Lower lobe of right lung (tissue), 2 donors: ENCODE measurements around the gene SLC8A3. TPM values are rescaled to one million over a fixed set of nuclear protein-coding genes. Genes with fewer than 3 reads are reported as not detected.

Experiments
- ATAC-seq, 2 donors: fragments of 200-7000 bp; cut with Tn5 transposase; one replicate each; pipeline ENCODE4 v1.9.1; 2020 to 2022; ENCODE audit warnings: mild to moderate bottlenecking in 2 of 2, moderate library complexity in 2 of 2
- DNase-seq: peaks from one replicate; pipeline ENCODE4 v3.0.0-alpha.2; 2020
- H3K27ac ChIP-seq: fragments of 200-600 bp; one replicate; pipeline ENCODE4 v1.8.0; 2022
- H3K27me3 ChIP-seq: fragments of 200-600 bp; one replicate; pipeline ENCODE4 v1.8.0; 2022; ENCODE audit warnings: low read depth
- H3K36me3 ChIP-seq: fragments of 200-600 bp; one replicate; pipeline ENCODE4 v1.8.0; 2022; ENCODE audit warnings: mild to moderate bottlenecking
- H3K4me1 ChIP-seq: fragments of 200-600 bp; one replicate; pipeline ENCODE4 v1.8.0; 2022
- H3K4me3 ChIP-seq: fragments of 200-600 bp; one replicate; pipeline ENCODE4 v1.8.0; 2022; ENCODE audit warnings: mild to moderate bottlenecking
- H3K9me3 ChIP-seq: fragments of 200-600 bp; one replicate; pipeline ENCODE4 v1.8.0; 2022
- CTCF ChIP-seq: fragments of 200-600 bp; IDR thresholded peaks from one replicate; pipeline ENCODE4 v1.8.0; 2022; ENCODE audit warnings: antibody characterized with exemption, mild to moderate bottlenecking
- intact Hi-C: fragments of 100-400 bp; cut with DNase I; formaldehyde crosslinking; loops from one replicate; pipeline ENCODE4 v1.11.0; 2022
- total RNA-seq: library from RNA; stranded (reverse); fragmentation: NEBNext Ultra II Directional; extraction: Animal tissue kit (Norgen Biotek cat#: 25700); gene quantifications from one replicate; pipeline ENCODE4 v1.2.1, GENCODE V29; 2021
- donor health status: DM: no; HTN: yes; CAD: no; lungs with severe emphysema.

Gene SLC8A3
- total RNA-seq, 1 donor from 2014 or later: 1.9 TPM

GRCh38 chr14:70098250-70098809 is 90.4 kb downstream of the SLC8A3 start:
- H3K4me1 ChIP-seq: peaks cover 13% of the 10 kb centered on the region
- H3K9me3 ChIP-seq: no peaks in the 10 kb centered on the region
- DNase-seq (no peak), ATAC-seq (peak; percentile 16 to 25)
- TF ChIP-seq CTCF: no peak
- intact Hi-C loops: no loop called here
- H3K27ac ChIP-seq: no peak overlapping the region
- no peak overlapping the region for H3K4me3 ChIP-seq
- H3K27me3 ChIP-seq: peaks cover 76% of the 10 kb centered on the region
- no peaks in the 10 kb centered on the region for H3K36me3 ChIP-seq

DNA sequence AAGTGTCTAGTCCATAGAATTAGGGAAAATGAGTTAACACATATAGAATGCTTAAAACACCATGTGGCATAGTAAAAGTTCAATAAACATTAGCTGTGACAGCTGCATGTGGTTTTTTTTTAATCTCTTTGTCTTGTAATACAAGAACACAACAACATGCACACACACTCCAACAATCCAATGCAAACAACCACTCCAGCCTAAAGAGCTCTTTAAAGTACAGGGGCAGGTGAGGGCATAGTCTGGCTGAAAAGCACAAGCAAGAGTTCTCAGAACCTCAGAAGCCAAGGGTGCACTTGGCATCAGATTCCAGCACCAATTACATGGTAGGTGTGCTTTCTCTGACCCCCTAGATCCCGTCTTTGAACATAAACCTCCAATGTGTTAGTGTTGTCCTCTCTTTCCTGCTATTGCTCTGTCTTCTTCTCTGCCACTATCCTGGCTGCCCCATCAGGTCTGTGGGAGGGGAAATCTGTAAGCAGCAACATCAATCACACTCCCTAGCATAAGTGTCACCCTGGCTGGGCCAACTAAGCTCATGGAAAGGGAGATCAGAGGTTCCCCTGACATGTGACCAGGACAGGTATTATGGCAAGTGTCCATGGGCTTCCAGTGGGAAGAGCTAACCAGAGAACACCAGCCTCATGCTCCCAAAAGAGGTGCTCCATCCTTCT is 91.0 kb downstream of the SLC8A3 start:
- H3K27me3 ChIP-seq: peaks cover 72% of the 10 kb centered on the region
- H3K36me3 ChIP-seq: no peaks in the 10 kb centered on the region
- H3K9me3 ChIP-seq: no peaks in the 10 kb centered on the region
- intact Hi-C loops: no loop called here
- peaks cover 13% of the 10 kb centered on the region for H3K4me1 ChIP-seq
- H3K4me3 ChIP-seq: no peak overlapping the region
- TF ChIP-seq CTCF: no peak
- H3K27ac ChIP-seq: no peak overlapping the region
- ATAC-seq (peak; percentile 91 to 93), DNase-seq (no peak)

DNA sequence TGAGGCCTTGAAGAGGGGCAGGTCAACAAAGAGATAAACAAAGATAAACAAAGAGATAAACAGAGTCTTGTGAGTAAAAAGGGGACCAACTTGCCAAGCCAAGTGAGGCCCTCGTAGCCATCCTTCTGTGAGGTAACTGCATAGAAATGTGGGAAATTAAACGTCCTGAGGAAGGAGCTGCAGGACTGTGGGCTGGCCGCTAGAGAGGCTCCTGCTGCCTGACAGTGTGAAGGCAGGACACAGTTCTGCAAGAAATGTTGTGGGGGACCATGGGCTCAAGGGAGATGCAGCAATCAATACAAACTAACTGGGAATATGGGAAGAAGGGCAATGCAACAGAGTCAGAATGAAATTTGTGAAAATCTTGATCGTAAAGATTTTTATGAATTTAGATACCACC is 91.9 kb downstream of the SLC8A3 start:
- Histone ChIP-seq H3K27ac (no peak overlapping the region), H3K4me3 (no peak overlapping the region), H3K9me3 (no peaks in the 10 kb centered on the region), H3K4me1 (peaks cover 13% of the 10 kb centered on the region), H3K27me3 (peaks cover 76% of the 10 kb centered on the region), H3K36me3 (no peaks in the 10 kb centered on the region)
- no peak for DNase-seq
- ATAC-seq: no peak
- TF ChIP-seq CTCF: no peak
- intact Hi-C loops: no loop called here

GRCh38 chr14:70094631-70095030 is 94.1 kb downstream of the SLC8A3 start:
- ATAC-seq (no peak), DNase-seq (no peak)
- no peaks in the 10 kb centered on the region for H3K9me3 ChIP-seq
- intact Hi-C loops: no loop called here
- H3K4me3 ChIP-seq: no peak overlapping the region
- no peaks in the 10 kb centered on the region for H3K36me3 ChIP-seq
- TF ChIP-seq CTCF: no peak
- H3K27ac ChIP-seq: no peak overlapping the region
- peaks cover 13% of the 10 kb centered on the region for H3K4me1 ChIP-seq
- H3K27me3 ChIP-seq: peaks cover 64% of the 10 kb centered on the region

GRCh38 chr14:70094106-70094505 is 94.6 kb downstream of the SLC8A3 start:
- Histone ChIP-seq H3K27me3 (peaks cover 63% of the 10 kb centered on the region), H3K4me1 (peaks cover 13% of the 10 kb centered on the region), H3K36me3 (no peaks in the 10 kb centered on the region), H3K9me3 (no peaks in the 10 kb centered on the region), H3K27ac (no peak overlapping the region), H3K4me3 (no peak overlapping the region)
- TF ChIP-seq CTCF: no peak
- no peak for ATAC-seq
- intact Hi-C loops: no loop called here
- DNase-seq: no peak
